GM12873 (cell line): ENCODE data around the gene SOX5.

Experiments
- CTCF ChIP-seq: IDR thresholded peaks from 2 replicates; pipeline ENCODE4 v1.5.1; 2012; ENCODE audit warnings: low read depth, mild to moderate bottlenecking, moderate library complexity, low read length, control low read depth; ENCODE audit not compliant: insufficient read depth; ENCODE audit errors: missing control alignments

The SOX5 gene

DNA sequence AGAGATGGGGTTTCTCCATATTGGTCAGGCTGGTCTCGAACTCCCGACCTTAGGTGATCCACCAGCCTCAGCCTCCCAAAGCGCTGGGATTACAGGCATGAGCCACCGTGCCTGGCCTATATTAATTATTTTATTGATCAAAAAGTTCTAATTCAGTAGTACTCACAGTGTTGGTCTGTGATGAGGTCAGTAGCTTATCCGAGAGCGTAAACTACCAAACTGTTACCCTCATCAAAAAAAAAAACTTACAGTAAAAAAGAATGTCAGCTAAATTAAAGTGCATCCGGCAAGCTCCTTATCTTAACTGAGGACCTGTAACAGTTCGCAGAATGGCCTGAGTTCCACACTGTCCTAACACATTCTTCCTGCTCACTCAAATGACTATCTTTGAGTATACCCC is 228.2 kb downstream of the SOX5 start:
- no peak for TF ChIP-seq CTCF

DNA sequence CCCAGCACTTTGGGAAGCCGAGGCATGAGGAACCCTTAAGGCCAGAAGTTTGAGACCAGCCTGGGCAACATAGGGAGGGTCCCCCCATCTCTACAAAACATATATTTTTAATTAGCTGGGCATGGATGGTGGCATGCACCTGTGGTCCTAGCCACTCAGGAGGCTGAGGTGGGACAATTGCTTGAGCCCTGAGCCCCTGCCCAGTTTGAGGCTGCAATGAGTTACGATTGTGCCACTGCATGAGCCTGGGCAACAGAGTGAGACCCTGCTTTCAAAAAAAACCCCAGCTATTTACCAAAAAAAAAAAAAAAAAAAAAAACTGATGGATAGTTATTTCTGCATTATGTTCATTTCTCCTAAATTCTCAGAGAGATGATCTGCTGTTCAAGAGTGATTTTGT is 230.0 kb downstream of the SOX5 start:
- no peak for TF ChIP-seq CTCF

DNA sequence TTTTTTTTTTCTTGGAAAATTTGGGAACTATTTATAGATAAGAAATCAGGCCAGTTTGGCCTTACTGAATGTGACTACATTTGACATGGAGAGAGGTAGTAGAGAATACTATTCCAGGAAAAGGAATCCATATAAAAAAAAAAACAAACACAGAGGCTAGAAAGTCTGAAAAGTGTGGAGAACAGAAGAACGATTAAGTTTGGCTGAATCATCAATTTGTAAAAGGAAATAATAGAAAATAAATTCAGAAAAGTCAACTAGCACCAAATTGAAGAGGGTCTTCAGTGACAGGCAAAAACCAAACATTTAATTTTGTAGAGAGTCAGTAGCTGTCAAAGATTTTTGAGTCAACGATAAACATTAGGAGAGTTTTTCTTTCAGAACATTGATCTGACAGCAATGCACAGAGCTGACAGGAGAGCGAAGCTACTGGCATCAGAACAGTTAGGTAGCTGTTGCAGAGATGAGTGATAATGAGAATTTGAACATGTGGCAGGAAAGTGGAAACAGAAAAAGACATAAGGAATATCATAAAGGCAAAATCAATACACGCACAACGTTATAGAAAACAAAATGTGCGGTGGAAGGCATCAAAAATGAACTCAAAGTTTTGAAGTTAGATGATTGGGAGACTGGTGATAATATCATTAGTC is 241.2 kb downstream of the SOX5 start:
- no peak for TF ChIP-seq CTCF

DNA sequence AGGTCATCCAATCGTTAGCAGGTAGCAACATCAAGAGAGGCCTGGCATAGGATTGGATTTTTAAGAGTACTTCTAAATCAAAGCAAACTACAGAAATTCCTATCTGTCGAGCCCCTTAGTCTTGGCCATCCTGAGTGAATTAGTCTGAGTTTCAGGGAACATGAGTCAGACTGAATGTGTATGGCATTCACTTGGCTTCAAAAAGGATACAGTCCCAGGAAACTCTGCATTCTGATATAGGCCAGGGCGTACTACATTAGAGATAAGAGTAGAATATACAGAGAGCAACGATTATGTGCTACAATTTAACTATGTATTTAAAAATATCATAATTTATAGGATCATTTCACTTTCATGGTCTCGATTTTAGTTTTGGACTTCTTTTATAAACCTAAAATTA is 242.2 kb downstream of the SOX5 start:
- TF ChIP-seq CTCF = no peak

DNA sequence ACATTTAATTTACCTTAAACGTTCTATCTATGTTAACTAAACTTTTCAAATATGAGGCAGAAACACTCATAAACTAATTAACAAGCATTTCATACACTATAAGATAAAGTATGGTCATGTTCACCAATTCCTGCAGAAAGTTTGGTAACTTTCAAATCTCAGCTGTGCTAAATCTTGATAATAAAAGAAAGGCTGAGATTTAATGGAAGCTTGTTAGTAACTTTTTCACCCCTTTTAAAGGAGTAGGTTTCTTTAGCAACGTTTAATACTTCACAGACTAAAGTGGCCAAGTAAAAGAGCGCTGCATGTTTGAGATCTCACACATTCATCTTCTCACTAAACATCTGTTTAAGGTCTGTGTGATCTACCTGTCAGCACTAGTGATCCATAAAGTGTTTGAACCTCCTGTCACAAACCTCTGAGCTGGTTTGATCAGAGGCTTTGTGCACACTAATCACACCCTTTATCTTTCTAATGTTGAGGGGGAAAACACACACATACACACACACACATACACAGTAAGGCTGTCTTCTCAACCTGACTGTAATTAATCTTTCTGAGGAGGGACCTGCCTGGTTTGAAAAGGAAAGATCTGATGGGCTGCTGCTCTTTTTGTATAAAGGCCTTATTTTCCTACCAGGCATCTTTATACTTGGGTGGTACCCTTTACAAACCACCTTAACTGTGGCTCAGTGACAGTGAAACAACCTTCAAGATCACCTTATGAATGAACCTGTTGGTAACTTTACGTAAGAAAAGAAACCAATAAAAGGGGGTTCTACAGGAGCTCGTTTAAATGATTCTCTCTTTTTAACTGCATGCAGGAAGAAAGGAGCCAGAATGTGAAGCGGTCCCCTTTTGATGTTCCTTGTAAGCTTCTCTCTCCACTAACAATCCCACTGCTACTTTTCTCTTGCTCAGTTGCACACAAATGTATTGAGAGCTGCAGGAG is 244.2 kb downstream of the SOX5 start:
- TF ChIP-seq CTCF = no peak

- TF ChIP-seq CTCF = no peak
These were observed 246.4 kb downstream of the SOX5 start for GRCh38 chr12:23703051-23703450.

DNA sequence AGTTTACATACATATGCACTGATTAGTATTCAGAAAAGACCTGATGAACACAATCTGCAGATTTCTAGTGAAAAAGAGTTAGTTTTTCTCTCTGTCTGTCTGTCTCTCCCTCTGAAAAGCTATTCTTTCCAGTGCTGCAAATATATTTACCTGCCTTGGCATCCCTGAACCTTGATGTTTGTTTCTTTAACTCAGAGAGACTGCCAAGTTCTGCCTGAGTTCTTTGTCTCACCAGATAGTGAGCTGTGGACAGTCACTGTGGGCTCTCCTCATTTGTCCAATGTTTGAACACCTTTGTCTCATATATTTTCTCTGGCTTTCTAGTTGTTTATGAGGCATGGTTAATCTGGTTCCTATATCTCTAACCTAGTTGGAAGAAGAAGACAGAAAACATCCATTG is 250.4 kb downstream of the SOX5 start:
- no peak for TF ChIP-seq CTCF
